SH-SY5Y (cell line): ENCODE measurements around the gene LIMD2.

Experiments
- GATA2 ChIP-seq: IDR thresholded peaks from 2 replicates; pipeline ENCODE4 v1.6.1; 2011; ENCODE audit warnings: mild to moderate bottlenecking, low read depth, low read length
- GATA3 ChIP-seq: IDR thresholded peaks from 2 replicates; pipeline ENCODE4 v1.6.1; 2011; ENCODE audit warnings: low read depth, mild to moderate bottlenecking, low read length, moderate library complexity

DNA sequence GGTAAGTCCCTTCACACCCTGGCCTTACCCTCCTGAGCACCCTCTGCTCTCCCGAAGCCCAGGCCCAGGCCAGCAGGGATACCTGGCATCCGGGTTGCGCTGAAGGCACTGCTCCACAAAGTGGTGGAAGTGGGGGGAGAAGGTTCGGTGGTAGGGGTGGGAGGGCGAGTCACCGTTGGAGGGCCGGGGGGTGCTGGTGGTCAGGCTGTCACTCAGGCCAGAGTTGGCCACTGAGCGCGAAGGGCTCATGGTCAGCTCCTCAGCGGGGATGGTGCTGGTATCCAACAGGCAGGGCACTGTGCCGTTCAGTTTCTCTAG lies 4.3 kb upstream of the LIMD2 start:
- TF ChIP-seq GATA3 (no peak), GATA2 (no peak)
